ENCODE measurements around the gene AMBRA1. TPM values are rescaled to one million over a fixed set of nuclear protein-coding genes. Genes with fewer than 3 reads are reported as not detected.

AMBRA1 gene
- polyA plus RNA-seq, 2 of the 4 experiments (the other 2 are of a cell fraction): 11.5 to 13.4 TPM

GRCh38 chr11:46463701-46464421, 130.0 kb downstream of the AMBRA1 start:
- H3K4me3 ChIP-seq: no peak overlapping the region
- TF ChIP-seq MAZ (IDR thresholded peaks at IDR 0.05; ENCODE audit: borderline replicate concordance, low read depth, low read length): no peak
- TF ChIP-seq RAD21 (conservative IDR thresholded peaks at IDR 0.05 in 1 of 2, IDR thresholded peaks at IDR 0.05 in 1 of 2): no peak
- no peak for TF ChIP-seq PHF8 (IDR thresholded peaks at IDR 0.05; ENCODE audit: borderline replicate concordance, low read depth)
- no peak for TF ChIP-seq FOSB (CRISPR knock-in tag; IDR thresholded peaks at IDR 0.05)
- no peak for TF ChIP-seq FOXS1 (CRISPR knock-in tag; IDR thresholded peaks at IDR 0.05)
- no peak for TF ChIP-seq SREBF2 (IDR thresholded peaks at IDR 0.05)
- TF ChIP-seq POLR2A (IDR thresholded peaks at IDR 0.05; ENCODE audit: low read length): no peak
- no peak for DNase-seq (ENCODE audit: low read depth in 1 of 2, low spot score in 1 of 2)
- no peak for ATAC-seq
- FAIRE-seq: no peak
- WGBS (ENCODE audit: missing lambda C conversion rate): 93% methylated on average over 5 of the region's 5 CpGs
- no peak overlapping the region for H3K27ac ChIP-seq
- ChIA-PET CTCF (interaction anchor here (0.8 to 1.0 kb wide), 2 partner anchors 48 to 67 kb away, joined by 3 read pairs; no protein-coding TSS in a partner anchor), POLR2A (no interaction called here)
- H3K4me1 ChIP-seq: no peaks in the 10 kb centered on the region
- no peaks in the 10 kb centered on the region for H3K9me3 ChIP-seq
- H3K4me2 ChIP-seq: no peak overlapping the region

- no peak for TF ChIP-seq NPAS2 (CRISPR knock-in tag; IDR thresholded peaks at IDR 0.05; ENCODE audit: borderline replicate concordance)
- no peak for TF ChIP-seq BHLHE40 (IDR thresholded peaks at IDR 0.05; ENCODE audit: low read depth, low read length)
- no peak for TF ChIP-seq JUNB (IDR thresholded peaks at IDR 0.05)
- TF ChIP-seq MAZ (IDR thresholded peaks at IDR 0.05; ENCODE audit: borderline replicate concordance, low read depth, low read length): no peak
- no peak for TF ChIP-seq RFX5 (IDR thresholded peaks at IDR 0.05)
- no peak for TF ChIP-seq RARB (CRISPR knock-in tag; IDR thresholded peaks at IDR 0.05)
- TF ChIP-seq MAX (IDR thresholded peaks at IDR 0.05): no peak
- no peak for TF ChIP-seq CBX8 (IDR thresholded peaks at IDR 0.05)
- no peak for TF ChIP-seq TP53 (CRISPR knock-in tag; IDR thresholded peaks at IDR 0.05)
- Histone ChIP-seq H3K4me2 (no peak overlapping the region), H3K27ac (no peak overlapping the region), H3K4me1 (no peaks in the 10 kb centered on the region), H3K4me3 (no peak overlapping the region), H3K9me3 (no peaks in the 10 kb centered on the region)
- FAIRE-seq (no peak), ATAC-seq (no peak), DNase-seq (ENCODE audit: low read depth in 1 of 2, low spot score in 1 of 2) (no peak)
- ChIA-PET POLR2A (no interaction called here), CTCF (interaction anchor here (1.3 to 1.7 kb wide), 2 partner anchors 29 to 39 kb away, joined by 4 to 11 read pairs; no protein-coding TSS in a partner anchor)
- WGBS (ENCODE audit: missing lambda C conversion rate): 88% methylated on average over 1 of the region's 1 CpG
These were observed 132.3 kb downstream of the AMBRA1 start for GRCh38 chr11:46461461-46461927.

- CTCF ChIA-PET: interaction anchor here (0.6 kb wide), 1 partner anchor 30 kb away, joined by 3 read pairs; no protein-coding TSS in a partner anchor
- TF ChIP-seq FOSB (CRISPR knock-in tag; IDR thresholded peaks at IDR 0.05) (no peak), EP300 (IDR thresholded peaks at IDR 0.05) (no peak), ZSCAN20 (CRISPR knock-in tag; IDR thresholded peaks at IDR 0.05) (no peak), ZFP36 (IDR thresholded peaks at IDR 0.05; ENCODE audit: borderline replicate concordance, partially characterized antibody) (no peak), NR3C1 (IDR thresholded peaks at IDR 0.05) (no peak)
- Histone ChIP-seq H3K4me2 (no peak overlapping the region), H3K27ac (no peak overlapping the region), H3K9me3 (no peaks in the 10 kb centered on the region), H3K4me3 (no peak overlapping the region), H3K4me1 (no peaks in the 10 kb centered on the region)
- POLR2A ChIA-PET: no interaction called here
- no peak for FAIRE-seq
- DNase-seq (ENCODE audit: low read depth in 1 of 2, low spot score in 1 of 2): no peak
- ATAC-seq: no peak
- 87% methylated on average over 2 of the region's 2 CpGs for WGBS (ENCODE audit: missing lambda C conversion rate)
These were observed 135.3 kb downstream of the AMBRA1 start for GRCh38 chr11:46458491-46458890.

- DNase-seq (ENCODE audit: low read depth in 1 of 2, low spot score in 1 of 2): no peak
- POLR2A ChIA-PET: no interaction called here
- WGBS (ENCODE audit: missing lambda C conversion rate): 93% methylated on average over 7 of the region's 7 CpGs
- no peak for ATAC-seq
- H3K27ac ChIP-seq: no peak overlapping the region
- H3K4me1 ChIP-seq: no peaks in the 10 kb centered on the region
- H3K4me3 ChIP-seq: no peak overlapping the region
- CTCF ChIA-PET: interaction anchor here (0.6 kb wide), 1 partner anchor 30 kb away, joined by 3 read pairs; no protein-coding TSS in a partner anchor
- H3K9me3 ChIP-seq: no peaks in the 10 kb centered on the region
- FAIRE-seq: no peak
- H3K4me2 ChIP-seq: no peak overlapping the region
- TF ChIP-seq HES2 (IDR thresholded peaks at IDR 0.05) (no peak), RAD21 (conservative IDR thresholded peaks at IDR 0.05 in 1 of 2, IDR thresholded peaks at IDR 0.05 in 1 of 2) (no peak), JUNB (IDR thresholded peaks at IDR 0.05) (no peak), CHD4 (IDR thresholded peaks at IDR 0.05; ENCODE audit: borderline replicate concordance) (no peak), CHD2 (IDR thresholded peaks at IDR 0.05; ENCODE audit: low read length, partially characterized antibody) (no peak), HEYL (CRISPR knock-in tag; IDR thresholded peaks at IDR 0.05) (no peak), TP53 (CRISPR knock-in tag; IDR thresholded peaks at IDR 0.05) (no peak), FOSB (CRISPR knock-in tag; IDR thresholded peaks at IDR 0.05) (no peak), FOXS1 (CRISPR knock-in tag; IDR thresholded peaks at IDR 0.05) (no peak), RFX5 (IDR thresholded peaks at IDR 0.05) (no peak), ZFP36 (IDR thresholded peaks at IDR 0.05; ENCODE audit: borderline replicate concordance, partially characterized antibody) (no peak), HOXB13 (CRISPR knock-in tag; IDR thresholded peaks at IDR 0.05; ENCODE audit: low read depth) (no peak), USF2 (IDR thresholded peaks at IDR 0.05) (no peak), MAFK (IDR thresholded peaks at IDR 0.05; ENCODE audit: partially characterized antibody) (no peak)
These were observed 136.0 kb downstream of the AMBRA1 start for GRCh38 chr11:46457659-46458424.

All from A549 (cell line).